ENCODE results near the gene SCN9A. TPM values are rescaled to one million over a fixed set of nuclear protein-coding genes. Genes with fewer than 3 reads are reported as not detected.
"Not testable (repeated sequence)": the region's sequence is repeated elsewhere in the genome, so short reads cannot be mapped to it uniquely, and the experiment has no call there.

The SCN9A gene
- total RNA-seq, 2 experiments from 2014 or later = not detected

DNA sequence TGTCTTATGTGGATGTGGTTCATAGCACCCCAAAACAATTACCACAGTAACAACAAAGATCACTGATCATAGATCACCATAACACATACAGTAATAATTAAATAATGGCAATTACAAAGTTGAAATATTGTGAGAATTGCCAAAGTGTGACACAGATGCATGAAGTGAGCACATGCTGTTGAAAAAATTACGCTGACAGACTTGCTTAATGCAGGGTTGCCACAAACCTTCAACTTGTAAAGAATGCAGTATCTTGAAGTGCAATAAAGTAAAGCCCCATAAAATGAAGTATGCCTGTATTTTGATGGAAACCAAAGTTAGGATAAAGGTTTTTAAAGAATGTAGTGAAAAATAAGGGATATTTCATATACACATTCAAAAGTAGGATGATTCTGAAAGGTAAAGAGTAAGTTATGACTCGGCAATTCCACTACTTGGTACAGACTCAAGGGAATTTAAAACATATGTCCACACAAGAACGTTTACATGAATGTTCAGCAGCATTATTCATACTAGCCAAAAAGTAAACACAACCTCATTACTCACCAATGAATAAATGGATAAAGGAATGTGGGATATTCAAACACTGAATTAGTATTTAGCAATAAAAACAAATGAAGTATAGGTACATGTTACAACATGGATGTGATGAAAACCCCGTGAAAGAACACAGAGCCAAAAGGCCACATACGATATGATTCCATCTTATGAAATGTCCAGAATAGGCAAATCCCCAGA, 61.6 kb downstream of the SCN9A start:
- intact Hi-C loops (cut with micrococcal nuclease) = no loop called here
- Mint-ChIP-seq H3K36me3 (no peaks in the 10 kb centered on the region), H3K4me3 (no peak overlapping the region), H3K27me3 (no peaks in the 10 kb centered on the region), H3K4me1 (ENCODE audit: low read depth) (no peaks in the 10 kb centered on the region), H3K27ac (no peak overlapping the region), H3K9me3 (peaks cover 4% of the 10 kb centered on the region)
- DNase-seq = no peak
- ChIA-PET CTCF (no interaction called here), POLR2A (no interaction called here)

GRCh38 chr2:166312863-166313262, 62.9 kb downstream of the SCN9A start:
- H3K27me3 Mint-ChIP-seq; POLR2A ChIA-PET; H3K4me1 Mint-ChIP-seq (ENCODE audit: low read depth); DNase-seq; H3K36me3 Mint-ChIP-seq; H3K9me3 Mint-ChIP-seq; intact Hi-C loops (cut with micrococcal nuclease); H3K4me3 Mint-ChIP-seq; H3K27ac Mint-ChIP-seq: not testable (repeated sequence)
- CTCF ChIA-PET = interaction anchor here (0.7 kb wide), 1 partner anchor 9 kb away, joined by 3 read pairs; no protein-coding TSS in a partner anchor

DNA sequence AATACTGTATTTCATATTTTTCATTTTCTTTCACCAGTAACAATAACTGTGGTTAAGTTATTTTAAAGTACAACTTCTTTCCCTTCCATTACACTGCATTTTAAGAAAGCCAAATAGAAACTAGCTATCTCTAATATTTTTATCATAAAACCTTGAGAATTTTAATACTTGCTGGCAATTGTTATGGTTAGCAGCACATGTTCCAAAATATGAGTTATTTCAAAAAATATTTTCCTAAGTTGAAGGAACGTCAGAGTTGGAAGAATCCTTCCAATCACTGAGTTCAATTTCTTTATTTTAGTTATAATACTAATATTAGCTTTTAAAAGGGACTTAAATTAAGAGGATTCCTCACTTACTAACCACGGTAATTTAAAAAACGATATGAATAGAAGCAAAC, 68.4 kb downstream of the SCN9A start:
- Mint-ChIP-seq H3K9me3 (peaks cover 6% of the 10 kb centered on the region), H3K36me3 (no peaks in the 10 kb centered on the region)

DNA sequence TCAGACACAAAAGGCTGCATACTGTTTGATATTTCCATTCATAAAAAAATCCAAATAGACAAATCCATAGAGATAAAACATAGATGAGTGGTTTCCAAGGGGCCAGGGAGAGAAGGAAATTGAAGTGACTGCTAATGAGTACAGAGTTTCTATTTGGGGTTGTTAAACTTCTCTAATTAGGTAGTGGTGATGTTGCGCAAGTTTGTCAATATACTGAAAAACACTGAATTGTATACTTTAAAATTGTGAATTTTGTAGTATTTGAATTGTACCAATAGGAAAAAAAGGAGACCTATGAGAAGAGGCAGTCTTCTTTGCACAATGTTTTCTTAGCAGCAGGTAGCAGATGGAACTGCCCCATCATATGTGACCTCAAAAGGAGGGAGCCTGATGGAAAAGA, 71.1 kb downstream of the SCN9A start:
- POLR2A ChIA-PET = no interaction called here
- Mint-ChIP-seq H3K4me3 (no peak overlapping the region), H3K9me3 (peaks cover 2% of the 10 kb centered on the region), H3K36me3 (no peaks in the 10 kb centered on the region), H3K27ac (no peak overlapping the region), H3K4me1 (ENCODE audit: low read depth) (no peaks in the 10 kb centered on the region), H3K27me3 (no peaks in the 10 kb centered on the region)
- CTCF ChIA-PET = no interaction called here
- DNase-seq = no peak
- intact Hi-C loops (cut with micrococcal nuclease) = no loop called here

More for the DNA sequence above, 68.4 kb downstream of the SCN9A start:
- intact Hi-C loops (cut with micrococcal nuclease) = no loop called here
- ChIA-PET CTCF (no interaction called here), POLR2A (no interaction called here)
- Mint-ChIP-seq H3K4me3 (no peak overlapping the region), H3K4me1 (ENCODE audit: low read depth) (no peaks in the 10 kb centered on the region), H3K27ac (no peak overlapping the region), H3K27me3 (no peaks in the 10 kb centered on the region)
- no peak for DNase-seq

DNA sequence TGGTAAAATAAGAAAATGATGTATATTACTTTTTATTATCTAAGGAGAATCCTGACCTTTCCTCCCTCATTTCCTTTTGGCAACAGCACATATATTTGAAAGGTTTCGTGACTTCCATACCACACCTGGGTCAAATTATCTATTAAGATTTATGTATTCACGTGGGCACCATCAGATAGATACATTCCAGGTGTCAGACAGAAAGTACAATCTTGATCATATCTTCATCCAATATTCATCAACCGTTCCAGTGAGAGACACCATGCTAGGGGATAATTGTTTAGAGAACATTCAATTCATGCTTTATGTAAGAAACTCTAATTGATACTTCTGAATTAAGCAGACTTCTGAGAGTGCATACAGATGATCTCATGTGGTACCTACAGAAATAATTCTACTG, 73.7 kb downstream of the SCN9A start:
- no peak for DNase-seq
- intact Hi-C loops (cut with micrococcal nuclease) = no loop called here
- CTCF ChIA-PET = no interaction called here
- H3K36me3 Mint-ChIP-seq = no peaks in the 10 kb centered on the region
- no peaks in the 10 kb centered on the region for H3K27me3 Mint-ChIP-seq
- no peak overlapping the region for H3K4me3 Mint-ChIP-seq
- H3K27ac Mint-ChIP-seq = no peak overlapping the region
- H3K9me3 Mint-ChIP-seq = no peaks in the 10 kb centered on the region
- POLR2A ChIA-PET = no interaction called here
- H3K4me1 Mint-ChIP-seq (ENCODE audit: low read depth) = no peaks in the 10 kb centered on the region

DNA sequence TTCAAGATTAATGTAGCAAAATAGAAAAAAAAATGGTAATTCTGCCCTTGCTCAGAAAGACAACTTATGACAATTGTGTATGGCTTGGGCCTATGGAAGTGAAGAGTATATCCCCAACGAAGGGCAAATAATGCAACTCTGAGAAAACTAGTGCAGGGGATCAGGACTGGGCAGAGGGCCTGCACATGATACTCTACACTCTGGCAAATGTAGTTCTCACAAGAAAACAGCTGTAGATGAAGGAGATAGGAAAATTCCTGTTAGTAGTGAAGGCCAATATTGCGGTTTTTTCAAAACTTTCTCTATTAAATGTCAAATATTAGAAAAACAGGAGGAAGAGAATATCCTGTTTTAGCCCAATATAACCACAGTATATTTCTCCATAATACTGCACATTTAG, 77.8 kb downstream of the SCN9A start:
- H3K4me3 Mint-ChIP-seq = no peak overlapping the region
- intact Hi-C loops (cut with micrococcal nuclease) = no loop called here
- H3K27me3 Mint-ChIP-seq = no peaks in the 10 kb centered on the region
- no peak for DNase-seq
- ChIA-PET POLR2A (no interaction called here), CTCF (no interaction called here)
- H3K4me1 Mint-ChIP-seq (ENCODE audit: low read depth) = no peaks in the 10 kb centered on the region
- no peaks in the 10 kb centered on the region for H3K9me3 Mint-ChIP-seq
- H3K27ac Mint-ChIP-seq = no peak overlapping the region
- H3K36me3 Mint-ChIP-seq = no peaks in the 10 kb centered on the region

GRCh38 chr2:166293984-166294383, 81.8 kb downstream of the SCN9A start:
- peaks cover 8% of the 10 kb centered on the region for H3K9me3 Mint-ChIP-seq
- H3K27me3 Mint-ChIP-seq = no peaks in the 10 kb centered on the region
- ChIA-PET CTCF (no interaction called here), POLR2A (no interaction called here)
- no peaks in the 10 kb centered on the region for H3K4me1 Mint-ChIP-seq (ENCODE audit: low read depth)
- H3K4me3 Mint-ChIP-seq = no peak overlapping the region
- intact Hi-C loops (cut with micrococcal nuclease) = no loop called here
- no peak for DNase-seq
- H3K36me3 Mint-ChIP-seq = no peaks in the 10 kb centered on the region
- no peak overlapping the region for H3K27ac Mint-ChIP-seq

DNA sequence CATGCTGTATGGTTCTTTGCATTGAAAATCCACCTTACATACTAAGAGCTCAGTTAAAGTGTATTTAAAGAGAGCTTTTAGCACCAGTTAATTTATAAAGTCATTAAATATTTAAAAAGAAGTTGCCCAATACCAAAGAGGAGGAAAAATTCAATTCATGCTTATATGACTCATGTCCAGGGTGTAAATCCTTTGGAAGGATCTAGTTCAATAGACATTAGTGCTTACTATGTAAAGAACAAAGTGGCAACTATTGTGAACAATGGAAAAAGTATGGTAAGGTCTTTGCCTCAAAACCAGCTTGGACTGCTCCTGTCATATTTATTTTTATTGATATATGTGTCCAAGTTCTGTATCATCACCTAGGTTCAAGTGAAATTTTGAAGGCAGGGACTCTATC, 90.5 kb downstream of the SCN9A start:
- POLR2A ChIA-PET = no interaction called here
- no peaks in the 10 kb centered on the region for H3K27me3 Mint-ChIP-seq
- no peak overlapping the region for H3K4me3 Mint-ChIP-seq
- H3K36me3 Mint-ChIP-seq = no peaks in the 10 kb centered on the region
- no peaks in the 10 kb centered on the region for H3K4me1 Mint-ChIP-seq (ENCODE audit: low read depth)
- CTCF ChIA-PET = no interaction called here
- no peak overlapping the region for H3K27ac Mint-ChIP-seq
- DNase-seq = no peak
- intact Hi-C loops (cut with micrococcal nuclease) = no loop called here
- H3K9me3 Mint-ChIP-seq = peaks cover 6% of the 10 kb centered on the region

- H3K36me3 Mint-ChIP-seq = no peaks in the 10 kb centered on the region
- peaks cover 3% of the 10 kb centered on the region for H3K9me3 Mint-ChIP-seq
- CTCF ChIA-PET = no interaction called here
- no peaks in the 10 kb centered on the region for H3K4me1 Mint-ChIP-seq (ENCODE audit: low read depth)
- no peak for DNase-seq
- POLR2A ChIA-PET = no interaction called here
- intact Hi-C loops (cut with micrococcal nuclease) = no loop called here
- no peak overlapping the region for H3K27ac Mint-ChIP-seq
- H3K27me3 Mint-ChIP-seq = no peaks in the 10 kb centered on the region
- H3K4me3 Mint-ChIP-seq = no peak overlapping the region
These were observed 91.4 kb downstream of the SCN9A start for GRCh38 chr2:166284359-166284758.

- Mint-ChIP-seq H3K9me3 (no peaks in the 10 kb centered on the region), H3K4me3 (no peak overlapping the region)
These were observed 93.6 kb downstream of the SCN9A start for GRCh38 chr2:166282154-166282553.

DNA sequence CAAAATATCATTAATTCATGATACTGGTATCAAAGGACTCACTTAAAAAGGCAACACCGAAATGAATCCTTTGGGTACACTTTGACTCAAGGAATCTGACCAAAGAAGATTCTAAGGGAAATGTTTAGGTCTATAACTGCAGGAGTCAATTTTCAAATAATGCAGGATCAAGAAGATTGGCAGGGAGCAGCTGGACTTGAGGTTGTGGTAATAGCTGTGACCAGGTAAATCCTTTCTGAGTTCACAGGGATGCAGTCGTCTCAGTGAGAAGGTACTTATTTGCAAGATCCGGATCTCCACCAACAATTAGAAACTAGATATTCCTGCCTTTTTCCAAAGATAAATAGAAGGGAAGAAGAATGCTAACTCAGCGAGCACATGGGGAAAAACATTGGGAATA, 96.9 kb downstream of the SCN9A start:
- Mint-ChIP-seq H3K36me3 (no peaks in the 10 kb centered on the region), H3K4me3 (no peak overlapping the region), H3K9me3 (no peaks in the 10 kb centered on the region), H3K27me3 (no peaks in the 10 kb centered on the region), H3K27ac (no peak overlapping the region), H3K4me1 (ENCODE audit: low read depth) (no peaks in the 10 kb centered on the region)
- ChIA-PET POLR2A (no interaction called here), CTCF (no interaction called here)
- intact Hi-C loops (cut with micrococcal nuclease) = no loop called here
- no peak for DNase-seq

More at GRCh38 chr2:166282154-166282553, 93.6 kb downstream of the SCN9A start:
- Mint-ChIP-seq H3K27ac (no peak overlapping the region), H3K4me1 (ENCODE audit: low read depth) (no peaks in the 10 kb centered on the region), H3K27me3 (no peaks in the 10 kb centered on the region), H3K36me3 (no peaks in the 10 kb centered on the region)
- POLR2A ChIA-PET = no interaction called here
- DNase-seq = no peak
- intact Hi-C loops (cut with micrococcal nuclease) = no loop called here
- CTCF ChIA-PET = no interaction called here

GRCh38 chr2:166270376-166270775, 105.4 kb downstream of the SCN9A start:
- Mint-ChIP-seq H3K27me3 (no peaks in the 10 kb centered on the region), H3K36me3 (no peaks in the 10 kb centered on the region), H3K27ac (no peak overlapping the region), H3K4me3 (no peak overlapping the region), H3K4me1 (ENCODE audit: low read depth) (no peaks in the 10 kb centered on the region), H3K9me3 (no peaks in the 10 kb centered on the region)
- ChIA-PET POLR2A (no interaction called here), CTCF (no interaction called here)
- intact Hi-C loops (cut with micrococcal nuclease) = no loop called here
- DNase-seq = no peak

GRCh38 chr2:166269322-166269721, 106.4 kb downstream of the SCN9A start:
- ChIA-PET POLR2A (no interaction called here), CTCF (no interaction called here)
- DNase-seq = no peak
- no peaks in the 10 kb centered on the region for H3K9me3 Mint-ChIP-seq
- no peak overlapping the region for H3K4me3 Mint-ChIP-seq
- H3K36me3 Mint-ChIP-seq = no peaks in the 10 kb centered on the region
- H3K27me3 Mint-ChIP-seq = no peaks in the 10 kb centered on the region
- H3K27ac Mint-ChIP-seq = no peak overlapping the region
- no peaks in the 10 kb centered on the region for H3K4me1 Mint-ChIP-seq (ENCODE audit: low read depth)
- intact Hi-C loops (cut with micrococcal nuclease) = no loop called here

All from activated CD4-positive, alpha-beta memory T cell treated with anti-CD3 and anti-CD28 coated beads for 36 hours (primary cell).